ENCODE measurements around the gene SLC6A13.

SLC6A13 gene

GRCh38 chr12:213527-213932 is 49.1 kb downstream of the SLC6A13 start:
- no peak for DNase-seq

GRCh38 chr12:212715-213526 is 49.7 kb downstream of the SLC6A13 start:
- no peak for DNase-seq

GRCh38 chr12:212415-212714 is 50.3 kb downstream of the SLC6A13 start:
- DNase-seq, result no peak

GRCh38 chr12:211639-212414 is 50.8 kb downstream of the SLC6A13 start:
- no peak for DNase-seq

- DNase-seq, result no peak
These were observed 51.5 kb downstream of the SLC6A13 start for GRCh38 chr12:211142-211465.

GRCh38 chr12:210277-211141 is 52.1 kb downstream of the SLC6A13 start:
- DNase-seq, result no peak

- DNase-seq, result no peak
These were observed 52.8 kb downstream of the SLC6A13 start for GRCh38 chr12:209851-210250.

GRCh38 chr12:209246-209645 is 53.4 kb downstream of the SLC6A13 start:
- DNase-seq, result no peak

- DNase-seq, result no peak
These were observed 53.8 kb downstream of the SLC6A13 start for GRCh38 chr12:208813-209212.

GRCh38 chr12:207804-208203 is 54.8 kb downstream of the SLC6A13 start:
- no peak for DNase-seq

GRCh38 chr12:206746-207440 is 55.7 kb downstream of the SLC6A13 start:
- no peak for DNase-seq

- DNase-seq, result no peak
These were observed 57.6 kb downstream of the SLC6A13 start for GRCh38 chr12:205026-205425.

- no peak for DNase-seq
These were observed 58.4 kb downstream of the SLC6A13 start for GRCh38 chr12:204261-204678.

GRCh38 chr12:203462-204260 is 59.0 kb downstream of the SLC6A13 start:
- DNase-seq, result no peak

- no peak for DNase-seq
These were observed 59.6 kb downstream of the SLC6A13 start for GRCh38 chr12:203074-203461.

- no peak for DNase-seq
These were observed 60.4 kb downstream of the SLC6A13 start for GRCh38 chr12:202081-202731.

GRCh38 chr12:201361-201760 is 61.3 kb downstream of the SLC6A13 start:
- DNase-seq, result no peak

- DNase-seq, result no peak
These were observed 63.9 kb downstream of the SLC6A13 start for GRCh38 chr12:198705-199104.

GRCh38 chr12:197911-198695 is 64.5 kb downstream of the SLC6A13 start:
- DNase-seq, result no peak

GRCh38 chr12:197347-197746 is 65.3 kb downstream of the SLC6A13 start:
- no peak for DNase-seq

- no peak for DNase-seq
These were observed 66.2 kb downstream of the SLC6A13 start for GRCh38 chr12:196436-196835.
